Measurements from ENCODE around the gene MLPH.

DNA sequence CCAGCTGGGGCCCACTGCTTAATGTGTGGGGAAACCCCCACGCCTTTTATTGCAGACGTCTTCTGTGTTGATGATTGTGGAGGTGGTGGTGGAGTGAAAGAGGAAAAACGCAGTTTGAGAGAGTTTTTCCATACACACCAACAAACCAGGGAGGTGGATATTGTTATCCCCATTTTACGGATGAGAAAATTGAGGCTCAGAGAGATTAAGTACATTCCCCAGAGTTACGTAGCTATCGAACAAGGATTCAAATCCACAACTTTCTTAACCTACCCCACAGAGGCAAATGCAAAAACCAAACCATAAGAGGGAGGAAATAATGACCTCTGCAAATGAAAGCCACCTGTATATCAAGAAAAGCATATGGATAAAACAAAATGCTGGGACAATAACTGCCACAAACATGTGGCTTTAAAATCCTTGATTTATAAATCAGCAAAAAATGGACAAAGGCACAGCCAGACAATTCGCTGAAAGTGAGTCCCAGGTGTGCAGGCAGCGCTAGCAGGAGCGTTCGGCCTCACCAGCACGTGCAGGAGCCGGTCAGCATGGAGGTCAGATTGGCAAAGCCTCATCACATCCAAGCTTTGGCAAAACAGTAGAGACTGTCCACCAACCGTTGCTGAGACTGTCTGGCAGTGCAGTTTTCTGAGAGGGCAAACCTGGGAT, 116.1 kb downstream of the MLPH start:
- TF ChIP-seq CTCF (IDR thresholded peaks at IDR 0.05 in 8 of 11, conservative IDR thresholded peaks at IDR 0.05 in 3 of 11) (no peak), POLR2A (IDR thresholded peaks at IDR 0.05) (no peak), POLR2AphosphoS5 (IDR thresholded peaks at IDR 0.05) (peak in 1 of 3 donors; percentile 33)
